ENCODE measurements around the gene MAN1C1.

- TF ChIP-seq CTBP1 (IDR thresholded peaks at IDR 0.05; ENCODE audit: borderline replicate concordance) (no peak), CTCF (IDR thresholded peaks at IDR 0.05 in 2 of 3, conservative IDR thresholded peaks at IDR 0.05 in 1 of 3; ENCODE audit: insufficient read depth in 2 of 3, low read depth in 1 of 3, low read length in 3 of 3) (no peak), FOS (IDR thresholded peaks at IDR 0.05; ENCODE audit: extremely low read depth, insufficient read length) (no peak), PRPF4 (IDR thresholded peaks at IDR 0.05; ENCODE audit: insufficient read depth, low read depth, low read length, poor library complexity, severe bottlenecking) (no peak), SMARCC2 (IDR thresholded peaks at IDR 0.05; ENCODE audit: low read depth) (no peak), NFIC (IDR thresholded peaks at IDR 0.05) (no peak), KAT7 (CRISPR knock-in tag; IDR thresholded peaks at IDR 0.05; ENCODE audit: borderline replicate concordance) (no peak), THRB (CRISPR knock-in tag; conservative IDR thresholded peaks at IDR 0.05) (no peak), PREB (CRISPR knock-in tag; IDR thresholded peaks at IDR 0.05) (no peak), POLR2AphosphoS5 (IDR thresholded peaks at IDR 0.05; ENCODE audit: control insufficient read depth, insufficient read depth, low read depth, low read length) (no peak), ETS1 (conservative IDR thresholded peaks at IDR 0.05; ENCODE audit: control insufficient read depth, low read depth, low read length) (no peak), YY1 (IDR thresholded peaks at IDR 0.05; ENCODE audit: borderline replicate concordance in 1 of 3, control insufficient read depth in 1 of 3, extremely low read depth in 1 of 3, insufficient read depth in 3 of 3, insufficient read length in 1 of 3, insufficient replicate concordance in 2 of 3, low read depth in 1 of 3, low read length in 2 of 3) (no peak)
Observed at GRCh38 chr1:25729790-25730644, 113.4 kb downstream of the MAN1C1 start.
